Endothelial cell of umbilical vein (primary cell): ENCODE measurements around the gene BTN3A1. TPM values are rescaled to one million over a fixed set of nuclear protein-coding genes. Genes with fewer than 3 reads are reported as not detected.
A peak's percentile ranks its signal among the peaks of the same experiment; 100 is the strongest.

Experiments
- BruUV-seq: library from RNA; stranded (reverse); fragments of 400-500 nt; replicated peaks from 2 replicates; lab custom pipeline; 2021; lab: Mats Ljungman, UMichigan
- CTCF ChIA-PET: fragments of 300-600, 350-600 bp; sonication (Branson Sonifier 250); formaldehyde crosslinking; loops from one replicate; lab custom pipeline; 2021; ENCODE audit warnings: antibody characterized with exemption, inconsistent platforms; lab: Charles Lee
- POLR2A ChIA-PET: fragments of 300-600, 350-600 bp; sonication (Branson Sonifier 250); formaldehyde crosslinking; loops from one replicate; lab custom pipeline; 2021; ENCODE audit warnings: antibody characterized with exemption, inconsistent platforms; lab: Charles Lee
- DNase-seq: peaks from one replicate; pipeline ENCODE4 v3.0.0-alpha.2; 2011; ENCODE audit warnings: low read depth, low spot score
- FAIRE-seq: peaks from 2 replicates; lab custom pipeline; 2011; peaks lifted over from hg19 to GRCh38; lab: Jason Lieb, UNC
- H2AFZ ChIP-seq: 2 replicates; pipeline ENCODE4 v1.6.0; 2012; ENCODE audit warnings: low read depth, low read length, control low read depth, inconsistent platforms
- H3K27ac ChIP-seq: 2 replicates; pipeline ENCODE4 v1.5.1; 2011; ENCODE audit warnings: low read depth, mild to moderate bottlenecking, control low read depth, low read length, moderate library complexity; ENCODE audit not compliant: insufficient read depth
- H3K27me3 ChIP-seq, 2 experiments: 2 replicates each; pipeline versions ENCODE4 v1.6.0 to v1.6.1; 2011; ENCODE audit warnings: low read length in 2 of 2, mixed read lengths in 1 of 2; ENCODE audit not compliant: control insufficient read depth in 2 of 2, insufficient read depth in 2 of 2
- H3K36me3 ChIP-seq, 2 experiments: 2 replicates in 1 of 2; 3 replicates in 1 of 2; pipeline ENCODE4 v1.5.1; 2011; ENCODE audit warnings: low read length in 2 of 2, mild to moderate bottlenecking in 1 of 2, moderate library complexity in 1 of 2; ENCODE audit not compliant: control insufficient read depth in 2 of 2, insufficient read depth in 2 of 2; ENCODE audit errors: extremely low read depth in 1 of 2
- H3K4me1 ChIP-seq: 3 replicates; pipeline ENCODE4 v1.5.1; 2011; ENCODE audit warnings: mild to moderate bottlenecking, low read length; ENCODE audit not compliant: control insufficient read depth, insufficient read depth; ENCODE audit errors: extremely low read depth
- H3K4me2 ChIP-seq: 2 replicates; pipeline ENCODE4 v1.6.1; 2011; ENCODE audit warnings: low read length, control low read depth, mixed read lengths; ENCODE audit not compliant: insufficient read depth
- H3K4me3 ChIP-seq, 3 experiments: fragments of 200-600 bp in 1 of 3; sonication (generic), shearing (Covaris generic) in 1 of 3; replicated peaks in 1 of 3; 2 replicates each; pipeline ENCODE4 v1.5.1; 2011 to 2016; ENCODE audit warnings: control low read depth in 3 of 3, low read length in 3 of 3, mild to moderate bottlenecking in 2 of 3, inconsistent platforms in 1 of 3, low read depth in 1 of 3, moderate library complexity in 1 of 3; ENCODE audit not compliant: insufficient read depth in 1 of 3
- H3K79me2 ChIP-seq: 2 replicates; pipeline ENCODE4 v1.6.0; 2012; ENCODE audit warnings: low read length, inconsistent platforms; ENCODE audit not compliant: control insufficient read depth, insufficient read depth
- H3K9ac ChIP-seq: replicated peaks from 2 replicates; pipeline ENCODE3; 2011; ENCODE audit warnings: low read length, control low read depth; ENCODE audit not compliant: insufficient read depth; ENCODE audit errors: extremely low read depth
- H3K9me1 ChIP-seq: replicated peaks from 3 replicates; pipeline ENCODE4 v1.6.0; 2011; ENCODE audit warnings: mild to moderate bottlenecking, low read length; ENCODE audit not compliant: control insufficient read depth, insufficient read depth; ENCODE audit errors: extremely low read depth
- H3K9me3 ChIP-seq: replicated peaks from 2 replicates; pipeline ENCODE4 v1.5.1; 2012; ENCODE audit warnings: low read length, inconsistent platforms; ENCODE audit not compliant: control insufficient read depth, insufficient read depth
- H4K20me1 ChIP-seq: replicated peaks from 2 replicates; pipeline ENCODE3; 2011; ENCODE audit warnings: mild to moderate bottlenecking, low read length; ENCODE audit not compliant: control insufficient read depth, insufficient read depth; ENCODE audit errors: extremely low read depth
- CTCF ChIP-seq, 2 donors: IDR thresholded peaks; 1 replicate in 1 of 2; 2 replicates in 1 of 2; pipeline ENCODE4 v1.5.1; 2011; ENCODE audit warnings: low read length in 2 of 2, mild to moderate bottlenecking in 2 of 2, moderate library complexity in 2 of 2, control low read depth in 1 of 2, inconsistent platforms in 1 of 2, low read depth in 1 of 2; ENCODE audit not compliant: insufficient read depth in 1 of 2; ENCODE audit errors: extremely low read depth in 1 of 2
- EZH2 ChIP-seq: IDR thresholded peaks from 2 replicates; pipeline ENCODE4 v1.6.1; 2012; ENCODE audit warnings: borderline replicate concordance, low read depth, mild to moderate bottlenecking, moderate library complexity, low read length, inconsistent platforms; ENCODE audit not compliant: severe bottlenecking
- FOS ChIP-seq: IDR thresholded peaks from 2 replicates; pipeline ENCODE4 v1.6.1; 2011; ENCODE audit warnings: mild to moderate bottlenecking, low read length, moderate library complexity, borderline replicate concordance; ENCODE audit not compliant: insufficient read depth
- GATA2 ChIP-seq: IDR thresholded peaks from 2 replicates; pipeline ENCODE4 v1.7.0; 2011; ENCODE audit warnings: low read depth, mild to moderate bottlenecking, moderate library complexity, mixed read lengths, low read length; ENCODE audit not compliant: insufficient read length, insufficient read depth
- JUN ChIP-seq: IDR thresholded peaks from 2 replicates; pipeline ENCODE4 v1.6.1; 2011; ENCODE audit warnings: borderline replicate concordance, low read depth; ENCODE audit not compliant: insufficient read length, insufficient read depth
- MAX ChIP-seq: IDR thresholded peaks from 2 replicates; pipeline ENCODE4 v1.6.1; 2011; ENCODE audit not compliant: insufficient read depth, insufficient read length
- MYC ChIP-seq: IDR thresholded peaks from one replicate; pipeline ENCODE4 v1.6.1; 2011; ENCODE audit warnings: mild to moderate bottlenecking, low read depth, low read length
- POLR2A ChIP-seq: IDR thresholded peaks from 2 replicates; pipeline ENCODE4 v1.6.1; 2012; ENCODE audit warnings: low read depth, mild to moderate bottlenecking, control low read depth, low read length
- POLR2AphosphoS5 ChIP-seq: IDR thresholded peaks from 2 replicates; pipeline ENCODE4 v1.6.1; 2012; ENCODE audit warnings: low read depth, mild to moderate bottlenecking, control low read depth, low read length, moderate library complexity; ENCODE audit not compliant: insufficient read depth
- dilution Hi-C: fragments of 300-500 bp; cut with MboI; formaldehyde crosslinking; loops from one replicate; pipeline ENCODE4 v1.15.0; 2019; ENCODE audit warnings: low sequenced_read_pairs; ENCODE audit not compliant: extremely low pct_ligation_motif_present
- intact Hi-C: fragments of 100-400 bp; cut with micrococcal nuclease; formaldehyde crosslinking; loops from one replicate; pipeline ENCODE4 v1.10.0; 2022
- polyA plus RNA-seq, 4 experiments: library from polyadenylated mRNA; depleted of rRNA in 3 of 4; stranded (reverse) in 3 of 4; unstranded in 1 of 4; fragments of >200 nt; gene quantifications; 2 replicates each; pipeline versions ENCODE4 v1.2.1 to v1.2.3, GENCODE V29; 2011 to 2012; ENCODE audit warnings: missing spikeins in 1 of 4
- total RNA-seq: library from RNA; stranded (reverse); gene quantifications from 2 replicates; pipeline ENCODE4 v1.2.3, GENCODE V29; 2021

Gene BTN3A1
- total and polyA plus RNA-seq, 2 donors (not counting 3 experiments of a cell fraction or from before 2014, with no cell fraction given): 7.6 to 12.1 TPM

- H3K4me2 ChIP-seq: peak overlapping the region; percentile 42
- no peaks in the 10 kb centered on the region for H3K9me1 ChIP-seq
- no peaks in the 10 kb centered on the region for H4K20me1 ChIP-seq
- peaks cover 2% of the 10 kb centered on the region for H3K79me2 ChIP-seq
- no peak for TF ChIP-seq FOS
- TF ChIP-seq GATA2: no peak
- no peak for TF ChIP-seq CTCF (IDR thresholded peaks at IDR 0.05; ENCODE audit: extremely low read depth in 1 of 2, insufficient read depth in 1 of 2, low read depth in 1 of 2, low read length in 2 of 2)
- no peak for TF ChIP-seq EZH2
- TF ChIP-seq POLR2AphosphoS5: no peak
- TF ChIP-seq MAX: no peak
- TF ChIP-seq JUN: no peak
- no peak for TF ChIP-seq POLR2A
- no peak for TF ChIP-seq MYC
- TSS peak; percentile 59 for BruUV-seq
- H3K36me3 ChIP-seq: peaks cover 0 to 9% of the 10 kb centered on the region in 2 experiments
- ChIA-PET POLR2A (interaction anchor here (1.5 kb wide), 1 partner anchor 80 kb away, joined by 8 read pairs; no protein-coding TSS in a partner anchor), CTCF (interaction anchor here (0.8 to 3.0 kb wide), 3 partner anchors 27 to 174 kb away, joined by 3 to 22 read pairs (median 5); no protein-coding TSS in a partner anchor)
- peak overlapping the region; percentile 87 for H2AFZ ChIP-seq
- dilution Hi-C loops: no loop called here
- intact Hi-C loops: loop anchor here (1.0 to 5.0 kb wide), 2 partner anchors 80 to 111 kb away; no protein-coding TSS in a partner anchor
- no peaks in the 10 kb centered on the region for H3K27me3 ChIP-seq
- peak overlapping the region; percentile 65 for H3K27ac ChIP-seq
- H3K9ac ChIP-seq: peak overlapping the region; percentile 86
- H3K9me3 ChIP-seq: no peaks in the 10 kb centered on the region
- FAIRE-seq (peak; percentile 99), DNase-seq (peak; percentile 95)
- H3K4me3 ChIP-seq: peak overlapping the region; percentile 41 to 75 (median 66)
- H3K4me1 ChIP-seq: peaks cover 6% of the 10 kb centered on the region
These were observed 19.4 kb downstream of the BTN3A1 start for GRCh38 chr6:26421259-26422144.
